HG03159 (cell line): Measurements from ENCODE around the gene ORMDL2.
"Not testable (repeated sequence)": the region's sequence is repeated elsewhere in the genome, so short reads cannot be mapped to it uniquely, and the experiment has no call there.

Experiments used
- ATAC-seq: cut with Tn5 transposase; IDR thresholded peaks from one replicate; pipeline ENCODE4 v1.9.1; 2021; ENCODE audit warnings: mild to moderate bottlenecking, moderate library complexity; ENCODE audit not compliant: unreplicated experiment

The ORMDL2 gene

DNA sequence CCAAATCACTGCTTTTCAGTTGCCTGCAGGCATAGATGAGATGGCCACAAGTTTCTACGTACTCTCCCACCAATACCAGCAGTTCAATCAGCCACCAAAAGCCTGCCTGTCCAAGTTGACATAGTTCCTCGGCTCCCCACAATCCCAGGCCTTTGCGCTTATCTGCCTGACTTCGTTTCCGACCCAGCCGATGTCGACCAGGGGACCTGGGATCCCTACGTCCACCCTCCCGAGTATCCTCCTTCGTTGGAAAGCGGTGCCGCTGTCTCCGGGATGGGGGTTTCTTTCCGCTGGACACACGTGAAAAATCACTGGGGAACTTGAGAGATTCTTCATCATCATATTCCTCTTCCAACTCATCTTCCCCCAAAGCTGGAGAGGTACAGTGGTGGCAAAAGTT lies 10.0 kb downstream of the ORMDL2 start:
- no peak for ATAC-seq

GRCh38 chr12:55828357-55828756 lies 10.5 kb downstream of the ORMDL2 start:
- no peak for ATAC-seq

GRCh38 chr12:55829967-55830600 lies 12.2 kb downstream of the ORMDL2 start:
- ATAC-seq = peak; percentile 13

GRCh38 chr12:55830601-55831446 lies 13.0 kb downstream of the ORMDL2 start:
- no peak for ATAC-seq

DNA sequence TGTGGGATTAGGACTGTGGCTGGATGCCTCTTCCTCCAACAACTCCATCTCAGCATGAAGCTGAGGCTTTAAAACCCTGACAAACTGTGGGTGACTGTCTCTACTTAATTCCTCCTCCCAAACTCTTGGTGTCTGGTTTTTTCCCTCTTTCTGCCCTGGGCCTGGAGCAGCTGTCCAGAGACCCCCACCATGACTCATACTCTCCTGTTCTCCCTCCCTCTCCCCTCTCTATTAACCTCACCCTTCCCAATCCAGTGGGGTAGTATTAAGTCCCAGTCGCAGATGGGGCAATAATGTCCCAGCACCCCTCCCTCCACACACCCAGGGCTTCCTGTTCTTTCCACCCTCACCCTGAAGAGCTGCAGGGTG lies 13.6 kb downstream of the ORMDL2 start:
- no peak for ATAC-seq

GRCh38 chr12:55833056-55833455 lies 15.2 kb downstream of the ORMDL2 start:
- no peak for ATAC-seq

GRCh38 chr12:55834400-55834799 lies 16.6 kb downstream of the ORMDL2 start:
- ATAC-seq = not testable (repeated sequence)

GRCh38 chr12:55838361-55838760 lies 20.5 kb downstream of the ORMDL2 start:
- no peak for ATAC-seq

DNA sequence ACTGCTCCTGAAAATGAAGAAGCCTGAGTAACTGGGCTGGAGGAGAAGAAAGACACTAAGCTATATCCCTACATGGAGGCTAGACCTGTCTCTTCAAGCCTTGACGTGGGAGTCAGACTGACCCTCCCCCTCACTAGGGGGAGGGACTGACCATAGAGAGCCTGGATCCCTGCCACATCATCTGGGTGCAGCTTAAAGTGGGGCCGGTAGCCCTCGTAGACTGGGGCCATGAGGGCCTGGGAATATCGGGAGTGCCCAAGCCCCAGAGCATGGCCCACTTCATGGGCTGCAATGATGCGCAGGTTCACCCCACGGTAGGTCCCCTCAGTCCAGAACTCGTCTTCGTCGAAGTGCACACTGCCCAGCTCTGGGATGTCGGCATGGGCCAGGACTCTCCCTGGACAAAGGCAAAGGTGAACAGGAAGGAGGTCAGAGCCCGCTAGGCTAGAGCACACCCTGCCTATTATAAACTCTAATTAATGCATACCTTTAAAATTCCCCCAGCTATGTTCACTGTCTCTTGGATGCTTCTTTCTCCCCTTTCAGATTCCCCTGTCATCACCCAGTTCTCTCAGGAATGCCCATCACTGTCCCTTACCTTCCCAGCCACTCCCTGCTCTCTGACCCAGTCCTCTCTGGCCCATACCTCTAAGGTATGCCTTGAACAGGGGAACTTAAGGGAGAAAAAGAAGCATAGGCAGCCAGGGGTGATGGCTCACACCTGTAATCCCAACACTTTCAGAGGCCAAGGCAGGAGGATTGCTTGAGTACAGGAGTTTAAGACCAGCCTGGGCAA lies 21.7 kb downstream of the ORMDL2 start:
- ATAC-seq = no peak

DNA sequence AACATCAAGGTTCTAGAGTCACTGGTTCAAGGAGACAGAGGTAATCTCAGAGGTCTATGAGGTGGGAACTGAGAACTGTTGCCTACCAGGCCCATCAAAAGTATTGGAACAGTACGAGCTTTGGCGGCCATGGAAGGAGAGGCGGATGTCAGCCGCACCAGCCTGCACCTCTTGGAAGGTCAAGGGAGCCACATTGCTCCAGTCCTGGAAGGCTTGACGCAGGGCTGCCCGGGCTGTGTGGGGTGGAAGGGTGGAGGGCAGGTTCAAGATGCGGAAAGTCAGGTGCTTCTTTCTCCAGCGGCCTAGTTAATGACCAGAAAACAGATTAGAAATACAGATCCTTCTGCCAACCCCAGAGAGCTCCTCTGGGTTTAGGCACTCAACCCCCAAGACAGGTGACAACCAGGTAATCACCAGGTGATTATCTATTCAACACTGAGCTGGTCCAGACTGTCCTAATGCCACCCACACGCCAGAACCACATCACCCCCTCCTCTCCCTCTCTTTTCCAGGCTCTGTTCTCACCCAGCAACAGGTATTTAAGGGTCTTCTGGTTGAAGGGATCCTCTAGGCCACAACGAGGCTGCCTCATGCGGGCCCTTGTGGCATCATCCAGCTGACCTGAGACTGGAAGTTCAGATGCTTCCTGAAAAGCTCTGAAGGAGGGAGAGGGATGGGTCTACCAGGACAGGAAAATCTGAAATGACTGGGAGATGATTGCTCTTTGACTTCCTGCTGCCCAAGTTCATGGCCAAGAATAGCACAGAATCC lies 22.9 kb downstream of the ORMDL2 start:
- no peak for ATAC-seq

- no peak for ATAC-seq
These were observed 25.0 kb downstream of the ORMDL2 start, which contains the start of gene MMP19 for GRCh38 chr12:55842681-55843429. TSS of gene MMP19 (minus strand) at chr12:55842936. CDS start at chr12:55842830, 106 bp downstream.

- no peak for ATAC-seq
These were observed 25.6 kb downstream of the ORMDL2 start for GRCh38 chr12:55843431-55843830.

DNA sequence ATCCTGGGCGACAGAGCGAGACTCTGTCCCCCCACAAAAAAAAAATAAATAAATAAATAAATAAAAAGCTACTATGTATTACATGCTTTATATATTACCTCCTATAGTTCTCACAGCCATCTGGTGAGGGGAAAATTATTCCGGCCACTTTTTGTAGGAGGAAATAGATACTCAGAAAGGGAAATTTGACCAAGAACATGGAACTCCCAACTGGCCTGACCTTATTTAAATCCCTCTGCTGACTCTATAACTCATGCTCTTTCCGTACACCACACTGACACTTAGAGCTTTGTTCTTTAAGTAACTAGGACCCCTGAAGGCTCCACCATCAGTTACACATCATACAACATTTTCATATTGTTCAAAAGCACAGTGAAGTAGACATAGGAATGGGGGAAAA lies 27.1 kb downstream of the ORMDL2 start:
- ATAC-seq = no peak

DNA sequence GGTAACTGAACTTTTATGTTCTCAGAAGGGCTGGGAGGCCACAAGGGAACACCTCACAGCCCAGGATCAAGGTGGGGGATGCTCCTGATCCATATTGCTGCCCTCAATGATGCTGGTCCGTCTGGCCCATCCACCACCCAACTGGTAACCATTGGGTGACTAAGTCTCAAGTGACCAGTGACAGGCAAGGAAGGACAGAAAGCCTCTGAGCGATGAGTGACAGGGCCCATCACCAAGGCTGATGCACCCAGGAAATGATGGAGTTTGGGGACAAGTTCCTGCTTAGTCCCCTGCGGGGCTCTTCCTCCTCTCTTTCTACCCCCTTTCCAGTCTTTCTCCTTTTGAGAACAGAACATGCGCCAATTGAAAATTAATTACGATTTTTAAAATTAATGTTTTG lies 27.5 kb downstream of the ORMDL2 start:
- ATAC-seq = no peak

DNA sequence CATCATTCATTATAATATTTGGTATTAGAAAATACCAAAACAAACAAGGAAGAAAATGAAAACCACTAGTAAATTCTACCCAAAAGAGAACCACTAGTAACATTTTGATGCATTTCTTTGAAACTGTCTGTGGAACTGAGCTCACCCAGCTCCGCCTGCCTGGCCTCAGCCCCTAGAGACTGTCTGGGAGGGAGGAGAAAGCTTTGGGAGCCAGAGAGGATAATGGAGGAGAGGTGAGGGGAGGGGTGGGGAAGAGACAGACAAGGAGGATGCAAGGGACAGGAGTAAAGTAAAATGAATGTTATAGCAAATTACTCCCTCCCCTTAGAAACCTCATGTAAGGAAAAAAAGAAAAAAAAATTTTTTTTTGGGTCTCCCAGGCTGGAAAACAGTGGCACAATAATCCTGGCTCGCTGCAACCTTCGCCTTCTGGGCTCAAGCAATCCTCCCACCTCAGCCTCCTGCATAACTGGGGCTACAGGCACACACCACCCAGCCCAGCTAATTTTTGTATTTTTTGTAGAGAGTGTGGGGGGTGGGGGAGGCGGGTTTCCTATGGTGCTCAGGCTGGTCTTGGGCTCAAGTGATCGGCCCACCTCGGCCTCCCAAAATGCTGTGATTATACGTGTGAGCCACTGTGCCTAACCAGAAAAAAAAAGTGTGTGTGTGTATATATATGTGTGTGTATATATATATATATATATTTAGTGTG lies 28.1 kb downstream of the ORMDL2 start:
- ATAC-seq = no peak

DNA sequence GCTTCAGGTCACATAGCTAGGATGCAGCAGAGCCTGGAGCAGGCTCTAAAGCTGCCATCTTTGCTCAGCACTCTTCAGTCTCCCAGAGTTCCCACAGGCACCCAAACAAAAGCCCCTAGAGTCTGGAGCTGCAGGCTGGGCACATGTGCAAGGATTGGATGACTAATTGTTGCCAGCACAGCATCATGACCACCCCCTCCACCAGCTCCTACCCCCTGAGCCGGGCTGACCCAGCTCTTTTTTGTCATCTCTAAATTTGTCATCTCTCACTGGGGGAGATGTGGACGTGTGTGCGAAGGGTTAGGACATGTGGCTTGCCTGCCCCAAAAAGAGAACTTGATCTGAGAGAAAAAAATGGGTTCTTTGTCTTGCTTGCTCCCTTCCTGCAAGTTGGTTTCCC lies 29.2 kb downstream of the ORMDL2 start:
- no peak for ATAC-seq

GRCh38 chr12:55847603-55848291 lies 29.9 kb downstream of the ORMDL2 start:
- no peak for ATAC-seq

DNA sequence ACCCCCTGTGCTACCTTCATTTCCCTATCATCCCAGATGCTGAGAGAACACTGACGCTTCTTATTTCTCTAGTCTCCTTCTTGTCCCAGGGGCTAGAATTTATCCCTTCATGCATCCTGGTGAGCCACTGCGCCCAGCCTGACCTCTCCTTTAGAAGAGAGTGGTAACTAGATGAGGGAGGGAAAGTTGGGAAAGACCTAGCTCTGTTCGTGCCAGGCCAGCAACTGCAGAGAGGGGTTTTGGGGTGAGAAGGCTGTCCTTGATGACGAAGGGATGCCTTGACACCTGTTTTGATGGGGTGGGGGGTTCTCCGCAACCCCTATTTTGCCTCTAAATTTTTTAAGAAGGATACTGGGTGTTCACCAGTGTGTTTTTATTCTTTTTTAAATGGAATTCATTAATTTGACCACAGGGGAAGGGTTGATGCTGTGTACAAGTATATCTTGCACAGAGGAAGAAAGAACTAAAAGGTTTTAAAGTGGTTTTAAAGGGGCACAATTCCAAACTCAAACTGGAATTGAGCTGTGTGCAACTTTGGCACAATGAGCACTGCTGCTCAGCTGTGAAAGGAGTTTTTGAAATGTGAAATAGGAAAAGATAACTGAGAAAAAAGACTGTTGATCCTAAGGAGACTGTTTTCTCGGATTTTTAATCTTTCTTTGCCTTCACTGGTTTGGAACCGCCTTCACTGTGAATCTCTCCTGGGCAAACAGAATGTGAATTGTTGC lies 31.9 kb downstream of the ORMDL2 start:
- no peak for ATAC-seq
